ENCODE results near the gene SIX4. TPM values are rescaled to one million over a fixed set of nuclear protein-coding genes. Genes with fewer than 3 reads are reported as not detected.

The SIX4 gene
- total and polyA plus RNA-seq, 2 donors (not counting 1 experiment from before 2014, with no cell fraction given), result 9.1 to 18.3 TPM

DNA sequence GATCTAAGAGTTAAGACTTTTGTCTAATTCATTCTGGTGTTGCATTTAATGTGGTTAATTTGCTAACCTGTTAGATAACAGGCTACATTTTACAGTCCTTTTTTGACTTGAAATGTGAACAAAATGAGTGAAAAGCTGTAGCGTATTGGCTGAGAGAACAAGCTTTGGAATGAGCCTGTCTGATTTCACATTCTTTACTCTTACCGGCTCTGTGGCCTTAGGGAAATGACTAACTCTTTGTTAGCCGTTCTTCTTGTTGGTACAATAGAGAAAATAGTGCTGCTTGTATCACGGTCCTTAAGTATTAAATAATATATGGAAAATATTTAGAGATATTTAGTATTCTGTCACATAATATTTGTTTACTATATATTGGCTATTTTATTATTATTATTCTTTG is 12.3 kb upstream of the SIX4 start:
- H3K36me3 ChIP-seq (ENCODE audit: control insufficient read depth, insufficient read depth, low read length), result no peaks in the 10 kb centered on the region
- H3K27me3 ChIP-seq (ENCODE audit: control insufficient read depth, insufficient read depth, low read length), result no peaks in the 10 kb centered on the region
- no peak overlapping the region for H3K27ac ChIP-seq (ENCODE audit: insufficient read depth, low read length)
- H3K4me3 ChIP-seq (replicated peaks in 1 of 4; ENCODE audit: control extremely low read depth in 1 of 4, insufficient read depth in 1 of 4, low read depth in 3 of 4, low read length in 4 of 4), result peak overlapping the region in 3 of 4 experiments; percentile 74 to 95 (median 87)
- no peak overlapping the region for H2AFZ ChIP-seq (ENCODE audit: low read length)
- H3K9me3 ChIP-seq (ENCODE audit: control insufficient read depth, insufficient read depth, low read depth, low read length), result no peaks in the 10 kb centered on the region
- peak; percentile 60 to 85 for DNase-seq (ENCODE audit: low read depth in 2 of 2)
- H3K9ac ChIP-seq (ENCODE audit: insufficient read depth, low read length), result no peak overlapping the region
- H4K20me1 ChIP-seq (ENCODE audit: control insufficient read depth, extremely low read depth, insufficient read depth, low read length), result no peaks in the 10 kb centered on the region
- peaks cover 40% of the 10 kb centered on the region for H3K79me2 ChIP-seq (ENCODE audit: control insufficient read depth, insufficient read depth, low read length)
- no peaks in the 10 kb centered on the region for H3K4me1 ChIP-seq (ENCODE audit: control insufficient read depth, extremely low read depth, insufficient read depth, low read length)
- peak overlapping the region; percentile 92 for H3K4me2 ChIP-seq (ENCODE audit: extremely low read depth, insufficient read depth, low read length)
- TF ChIP-seq, protein P1, sequence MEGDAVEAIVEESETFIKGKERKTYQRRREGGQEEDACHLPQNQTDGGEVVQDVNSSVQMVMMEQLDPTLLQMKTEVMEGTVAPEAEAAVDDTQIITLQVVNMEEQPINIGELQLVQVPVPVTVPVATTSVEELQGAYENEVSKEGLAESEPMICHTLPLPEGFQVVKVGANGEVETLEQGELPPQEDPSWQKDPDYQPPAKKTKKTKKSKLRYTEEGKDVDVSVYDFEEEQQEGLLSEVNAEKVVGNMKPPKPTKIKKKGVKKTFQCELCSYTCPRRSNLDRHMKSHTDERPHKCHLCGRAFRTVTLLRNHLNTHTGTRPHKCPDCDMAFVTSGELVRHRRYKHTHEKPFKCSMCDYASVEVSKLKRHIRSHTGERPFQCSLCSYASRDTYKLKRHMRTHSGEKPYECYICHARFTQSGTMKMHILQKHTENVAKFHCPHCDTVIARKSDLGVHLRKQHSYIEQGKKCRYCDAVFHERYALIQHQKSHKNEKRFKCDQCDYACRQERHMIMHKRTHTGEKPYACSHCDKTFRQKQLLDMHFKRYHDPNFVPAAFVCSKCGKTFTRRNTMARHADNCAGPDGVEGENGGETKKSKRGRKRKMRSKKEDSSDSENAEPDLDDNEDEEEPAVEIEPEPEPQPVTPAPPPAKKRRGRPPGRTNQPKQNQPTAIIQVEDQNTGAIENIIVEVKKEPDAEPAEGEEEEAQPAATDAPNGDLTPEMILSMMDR (conservative IDR thresholded peaks at IDR 0.05 in 1 of 2, IDR thresholded peaks at IDR 0.05 in 1 of 2; ENCODE audit: low read depth in 1 of 2, low read length in 2 of 2), result no peak

DNA sequence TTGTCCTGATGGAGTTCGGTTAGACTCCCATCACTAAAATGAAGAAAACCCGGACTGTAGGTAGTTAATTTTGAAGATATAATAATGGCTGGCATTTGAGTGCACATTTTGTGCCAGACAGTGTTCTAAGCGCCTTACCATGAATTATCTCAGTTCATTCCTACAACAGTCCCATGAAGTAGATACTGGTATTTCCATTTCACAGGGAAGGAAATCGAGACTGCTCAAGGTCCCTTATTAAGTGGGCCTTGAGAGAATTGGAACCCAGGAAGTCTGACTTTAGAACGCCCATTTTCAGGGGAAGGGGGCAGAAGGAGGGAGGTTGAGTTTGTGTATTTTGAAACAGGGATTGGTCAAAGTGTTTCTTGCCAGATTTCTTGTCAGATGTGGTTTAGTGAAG is 11.3 kb upstream of the SIX4 start:
- Histone ChIP-seq H3K9ac (ENCODE audit: insufficient read depth, low read length) (no peak overlapping the region), H3K36me3 (ENCODE audit: control insufficient read depth, insufficient read depth, low read length) (no peaks in the 10 kb centered on the region), H3K79me2 (ENCODE audit: control insufficient read depth, insufficient read depth, low read length) (peaks cover 40% of the 10 kb centered on the region), H3K9me3 (ENCODE audit: control insufficient read depth, insufficient read depth, low read depth, low read length) (no peaks in the 10 kb centered on the region), H3K4me3 (replicated peaks in 1 of 4; ENCODE audit: control extremely low read depth in 1 of 4, insufficient read depth in 1 of 4, low read depth in 3 of 4, low read length in 4 of 4) (peak overlapping the region; percentile 74 to 95 (median 91)), H3K4me1 (ENCODE audit: control insufficient read depth, extremely low read depth, insufficient read depth, low read length) (no peaks in the 10 kb centered on the region), H3K27ac (ENCODE audit: insufficient read depth, low read length) (peak overlapping the region; percentile 27), H3K4me2 (ENCODE audit: extremely low read depth, insufficient read depth, low read length) (peak overlapping the region; percentile 92), H2AFZ (ENCODE audit: low read length) (peak overlapping the region; percentile 2), H4K20me1 (ENCODE audit: control insufficient read depth, extremely low read depth, insufficient read depth, low read length) (no peaks in the 10 kb centered on the region), H3K27me3 (ENCODE audit: control insufficient read depth, insufficient read depth, low read length) (no peaks in the 10 kb centered on the region)
- DNase-seq (ENCODE audit: low read depth in 2 of 2), result peak in 1 of 2 donors; percentile 17
- TF ChIP-seq, protein P1 (conservative IDR thresholded peaks at IDR 0.05 in 1 of 2, IDR thresholded peaks at IDR 0.05 in 1 of 2; ENCODE audit: low read depth in 1 of 2, low read length in 2 of 2), result no peak
- no peak for TF ChIP-seq EZH2 (IDR thresholded peaks at IDR 0.05; ENCODE audit: low read length, missing control alignments)

DNA sequence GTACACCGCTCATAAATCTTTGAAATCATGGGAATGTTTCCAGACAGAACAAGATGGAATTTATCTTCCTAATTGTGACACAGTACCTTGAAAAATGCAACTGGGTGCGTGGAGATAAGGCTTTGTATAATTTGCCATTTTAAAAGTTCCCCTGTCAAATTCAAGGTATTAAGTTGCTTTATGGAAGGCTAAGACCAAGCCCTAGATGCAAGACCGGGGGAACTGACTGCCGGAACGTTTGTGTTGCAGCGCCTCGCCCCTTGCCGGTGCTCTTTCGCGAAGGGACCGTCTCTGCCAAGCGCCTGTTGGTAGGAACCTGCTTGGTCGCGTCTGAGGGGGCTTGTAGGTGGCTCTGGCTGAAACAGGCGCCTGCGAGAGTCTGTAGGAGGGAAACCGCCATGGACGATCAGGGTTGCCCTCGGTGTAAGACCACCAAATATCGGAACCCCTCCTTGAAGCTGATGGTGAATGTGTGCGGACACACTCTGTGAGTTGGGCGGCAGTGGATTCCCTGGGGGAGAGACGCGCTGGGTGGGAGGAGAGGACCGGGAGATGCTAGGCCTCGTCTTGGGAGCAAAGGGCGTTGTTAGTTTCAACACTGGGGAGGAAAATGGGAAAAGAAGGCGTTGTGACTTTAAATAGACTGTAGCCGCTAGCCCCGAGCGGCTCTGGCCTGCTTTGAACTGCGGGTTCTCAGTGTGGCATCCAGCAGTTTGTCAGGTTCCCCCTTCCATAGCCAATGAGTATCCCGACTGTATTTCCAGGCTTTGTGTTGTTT is 10.5 kb upstream of the SIX4 start, which contains the start of gene MNAT1:
Gene MNAT1, plus strand, starts transcription at position 297 of the 778 bp plus-strand sequence. Its CDS starts 102 bp downstream, at position 399.
- no peaks in the 10 kb centered on the region for H3K9me3 ChIP-seq (ENCODE audit: control insufficient read depth, insufficient read depth, low read depth, low read length)
- peak within 1 kb of the TSS; percentile 99 for H2AFZ ChIP-seq (ENCODE audit: low read length)
- peak within 1 kb of the TSS; percentile 92 for H3K4me2 ChIP-seq (ENCODE audit: extremely low read depth, insufficient read depth, low read length)
- no peaks in the 10 kb centered on the region for H4K20me1 ChIP-seq (ENCODE audit: control insufficient read depth, extremely low read depth, insufficient read depth, low read length)
- peak; percentile 87 to 90 for DNase-seq (ENCODE audit: low read depth in 2 of 2)
- no peaks in the 10 kb centered on the region for H3K4me1 ChIP-seq (ENCODE audit: control insufficient read depth, extremely low read depth, insufficient read depth, low read length)
- TF ChIP-seq, protein P1 (conservative IDR thresholded peaks at IDR 0.05 in 1 of 2, IDR thresholded peaks at IDR 0.05 in 1 of 2; ENCODE audit: low read depth in 1 of 2, low read length in 2 of 2), result peak; percentile 4 to 23
- TF ChIP-seq EZH2 (IDR thresholded peaks at IDR 0.05; ENCODE audit: low read length, missing control alignments), result no peak
- no peaks in the 10 kb centered on the region for H3K27me3 ChIP-seq (ENCODE audit: control insufficient read depth, insufficient read depth, low read length)
- H3K36me3 ChIP-seq (ENCODE audit: control insufficient read depth, insufficient read depth, low read length), result no peaks in the 10 kb centered on the region
- peak within 1 kb of the TSS; percentile 74 to 95 (median 91) for H3K4me3 ChIP-seq (replicated peaks in 1 of 4; ENCODE audit: control extremely low read depth in 1 of 4, insufficient read depth in 1 of 4, low read depth in 3 of 4, low read length in 4 of 4)
- peak within 1 kb of the TSS; percentile 79 for H3K27ac ChIP-seq (ENCODE audit: insufficient read depth, low read length)
- H3K9ac ChIP-seq (ENCODE audit: insufficient read depth, low read length), result peak within 1 kb of the TSS; percentile 57
- H3K79me2 ChIP-seq (ENCODE audit: control insufficient read depth, insufficient read depth, low read length), result peaks cover 36% of the 10 kb centered on the region
